GM23338 (cell line): ENCODE measurements around the gene LDLRAD2.

Experiments used
- CREB1 ChIP-seq: fragments of 250-450 bp; sonication (Bioruptor Pico); IDR thresholded peaks from 2 replicates; pipeline ENCODE4 v1.5.0; 2020; ENCODE audit warnings: low read depth, mild to moderate bottlenecking, moderate library complexity
- EZH2 ChIP-seq: fragments of 200-600 bp; sonication (generic); IDR thresholded peaks from one replicate; pipeline ENCODE4 v1.8.0; 2017; ENCODE audit warnings: antibody characterized with exemption, mild to moderate bottlenecking, low read depth; ENCODE audit not compliant: unreplicated experiment
- JUNB ChIP-seq: IDR thresholded peaks from one replicate; pipeline ENCODE4 v1.6.1; 2016; ENCODE audit warnings: antibody characterized with exemption; ENCODE audit not compliant: unreplicated experiment
- POLR2AphosphoS5 ChIP-seq: IDR thresholded peaks from 2 replicates; pipeline ENCODE4 v1.6.1; 2016; ENCODE audit warnings: antibody characterized with exemption, low read depth
- STAT1 ChIP-seq: IDR thresholded peaks from one replicate; pipeline ENCODE4 v1.6.1; 2016; ENCODE audit warnings: antibody characterized with exemption; ENCODE audit not compliant: unreplicated experiment
- ZNF114 ChIP-seq: fragments of 250-450 bp; sonication (Bioruptor Pico); IDR thresholded peaks from 2 replicates; pipeline ENCODE4 v1.5.0; 2020; ENCODE audit warnings: mild to moderate bottlenecking, moderate library complexity
- TF ChIP-seq, protein P1 (sequence below), 2 experiments: fragments of 200-600 bp in 1 of 2; sonication (generic) in 1 of 2; conservative IDR thresholded peaks; 2 replicates each; pipeline versions ENCODE4 v1.5.1 to v1.6.1; 2016 to 2017; ENCODE audit warnings: antibody characterized with exemption in 2 of 2, low read depth in 2 of 2, mild to moderate bottlenecking in 2 of 2, moderate library complexity in 1 of 2
- TF ChIP-seq, protein P2 (sequence below): IDR thresholded peaks from one replicate; pipeline ENCODE4 v1.6.1; 2018; ENCODE audit warnings: antibody characterized with exemption; ENCODE audit not compliant: unreplicated experiment
- TF ChIP-seq, protein P3 (sequence below): IDR thresholded peaks from 2 replicates; pipeline ENCODE4 v1.6.1; 2016; ENCODE audit warnings: antibody characterized with exemption

DNA sequence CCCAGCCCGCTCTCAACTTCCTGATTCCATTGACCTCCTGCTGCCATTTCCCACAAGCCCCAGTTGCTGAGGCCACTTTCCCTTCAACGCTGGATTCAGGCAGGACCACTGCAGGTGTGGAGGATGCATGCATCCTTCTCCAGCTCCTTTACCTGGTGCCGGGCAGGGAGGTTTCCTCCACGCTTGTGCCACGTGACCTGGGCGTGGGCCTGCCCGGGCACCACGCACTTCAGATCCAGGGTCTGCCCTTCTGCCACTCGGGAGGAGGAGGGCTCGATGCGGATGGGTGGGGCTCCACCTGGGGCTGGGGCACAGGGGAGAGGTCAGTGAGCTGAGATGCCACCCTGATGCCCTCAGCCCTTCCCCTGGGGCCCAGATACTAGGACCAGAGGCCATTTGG, 31.9 kb downstream of the LDLRAD2 start:
- TF ChIP-seq, protein P1, sequence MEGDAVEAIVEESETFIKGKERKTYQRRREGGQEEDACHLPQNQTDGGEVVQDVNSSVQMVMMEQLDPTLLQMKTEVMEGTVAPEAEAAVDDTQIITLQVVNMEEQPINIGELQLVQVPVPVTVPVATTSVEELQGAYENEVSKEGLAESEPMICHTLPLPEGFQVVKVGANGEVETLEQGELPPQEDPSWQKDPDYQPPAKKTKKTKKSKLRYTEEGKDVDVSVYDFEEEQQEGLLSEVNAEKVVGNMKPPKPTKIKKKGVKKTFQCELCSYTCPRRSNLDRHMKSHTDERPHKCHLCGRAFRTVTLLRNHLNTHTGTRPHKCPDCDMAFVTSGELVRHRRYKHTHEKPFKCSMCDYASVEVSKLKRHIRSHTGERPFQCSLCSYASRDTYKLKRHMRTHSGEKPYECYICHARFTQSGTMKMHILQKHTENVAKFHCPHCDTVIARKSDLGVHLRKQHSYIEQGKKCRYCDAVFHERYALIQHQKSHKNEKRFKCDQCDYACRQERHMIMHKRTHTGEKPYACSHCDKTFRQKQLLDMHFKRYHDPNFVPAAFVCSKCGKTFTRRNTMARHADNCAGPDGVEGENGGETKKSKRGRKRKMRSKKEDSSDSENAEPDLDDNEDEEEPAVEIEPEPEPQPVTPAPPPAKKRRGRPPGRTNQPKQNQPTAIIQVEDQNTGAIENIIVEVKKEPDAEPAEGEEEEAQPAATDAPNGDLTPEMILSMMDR (conservative IDR thresholded peaks at IDR 0.05; ENCODE audit: low read depth in 2 of 2), result no peak
- TF ChIP-seq JUNB, result no peak
- no peak for TF ChIP-seq EZH2
- TF ChIP-seq, protein P2, sequence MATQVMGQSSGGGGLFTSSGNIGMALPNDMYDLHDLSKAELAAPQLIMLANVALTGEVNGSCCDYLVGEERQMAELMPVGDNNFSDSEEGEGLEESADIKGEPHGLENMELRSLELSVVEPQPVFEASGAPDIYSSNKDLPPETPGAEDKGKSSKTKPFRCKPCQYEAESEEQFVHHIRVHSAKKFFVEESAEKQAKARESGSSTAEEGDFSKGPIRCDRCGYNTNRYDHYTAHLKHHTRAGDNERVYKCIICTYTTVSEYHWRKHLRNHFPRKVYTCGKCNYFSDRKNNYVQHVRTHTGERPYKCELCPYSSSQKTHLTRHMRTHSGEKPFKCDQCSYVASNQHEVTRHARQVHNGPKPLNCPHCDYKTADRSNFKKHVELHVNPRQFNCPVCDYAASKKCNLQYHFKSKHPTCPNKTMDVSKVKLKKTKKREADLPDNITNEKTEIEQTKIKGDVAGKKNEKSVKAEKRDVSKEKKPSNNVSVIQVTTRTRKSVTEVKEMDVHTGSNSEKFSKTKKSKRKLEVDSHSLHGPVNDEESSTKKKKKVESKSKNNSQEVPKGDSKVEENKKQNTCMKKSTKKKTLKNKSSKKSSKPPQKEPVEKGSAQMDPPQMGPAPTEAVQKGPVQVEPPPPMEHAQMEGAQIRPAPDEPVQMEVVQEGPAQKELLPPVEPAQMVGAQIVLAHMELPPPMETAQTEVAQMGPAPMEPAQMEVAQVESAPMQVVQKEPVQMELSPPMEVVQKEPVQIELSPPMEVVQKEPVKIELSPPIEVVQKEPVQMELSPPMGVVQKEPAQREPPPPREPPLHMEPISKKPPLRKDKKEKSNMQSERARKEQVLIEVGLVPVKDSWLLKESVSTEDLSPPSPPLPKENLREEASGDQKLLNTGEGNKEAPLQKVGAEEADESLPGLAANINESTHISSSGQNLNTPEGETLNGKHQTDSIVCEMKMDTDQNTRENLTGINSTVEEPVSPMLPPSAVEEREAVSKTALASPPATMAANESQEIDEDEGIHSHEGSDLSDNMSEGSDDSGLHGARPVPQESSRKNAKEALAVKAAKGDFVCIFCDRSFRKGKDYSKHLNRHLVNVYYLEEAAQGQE, result no peak
- TF ChIP-seq POLR2AphosphoS5, result no peak
- no peak for TF ChIP-seq CREB1 (CRISPR knock-in tag)
- TF ChIP-seq STAT1, result no peak
- no peak for TF ChIP-seq ZNF114 (CRISPR knock-in tag)
- TF ChIP-seq, protein P3, sequence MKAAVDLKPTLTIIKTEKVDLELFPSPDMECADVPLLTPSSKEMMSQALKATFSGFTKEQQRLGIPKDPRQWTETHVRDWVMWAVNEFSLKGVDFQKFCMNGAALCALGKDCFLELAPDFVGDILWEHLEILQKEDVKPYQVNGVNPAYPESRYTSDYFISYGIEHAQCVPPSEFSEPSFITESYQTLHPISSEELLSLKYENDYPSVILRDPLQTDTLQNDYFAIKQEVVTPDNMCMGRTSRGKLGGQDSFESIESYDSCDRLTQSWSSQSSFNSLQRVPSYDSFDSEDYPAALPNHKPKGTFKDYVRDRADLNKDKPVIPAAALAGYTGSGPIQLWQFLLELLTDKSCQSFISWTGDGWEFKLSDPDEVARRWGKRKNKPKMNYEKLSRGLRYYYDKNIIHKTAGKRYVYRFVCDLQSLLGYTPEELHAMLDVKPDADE, result no peak
